Fibroblast of lung (primary cell): ENCODE data around the gene PELO.

Experiments used
- CTCF ChIP-seq, 2 donors: IDR thresholded peaks in 1 of 2; conservative IDR thresholded peaks in 1 of 2; 1 replicate in 1 of 2; 2 replicates in 1 of 2; pipeline ENCODE4 v1.5.1; 2011 to 2012; ENCODE audit warnings: low read length in 2 of 2, control low read depth in 1 of 2, inconsistent platforms in 1 of 2, low read depth in 1 of 2, mild to moderate bottlenecking in 1 of 2
- EZH2 ChIP-seq: IDR thresholded peaks from 2 replicates; pipeline ENCODE4 v1.5.1; 2012; ENCODE audit warnings: low read length, control low read depth, mild to moderate bottlenecking; ENCODE audit errors: missing control alignments

GRCh38 chr5:52809884-52810283 is 22.2 kb downstream of the PELO start:
- TF ChIP-seq CTCF (conservative IDR thresholded peaks at IDR 0.05 in 1 of 2, IDR thresholded peaks at IDR 0.05 in 1 of 2; ENCODE audit: low read depth in 1 of 2, low read length in 2 of 2) = no peak
- no peak for TF ChIP-seq EZH2
